Keratinocyte (primary cell): ENCODE measurements around the gene BANK1.

Experiments
- EZH2 ChIP-seq: IDR thresholded peaks from one replicate; pipeline ENCODE4 v1.6.1; 2012; ENCODE audit warnings: inconsistent platforms, mild to moderate bottlenecking, low read length, moderate library complexity
- TF ChIP-seq, protein P1 (sequence below), 3 experiments: IDR thresholded peaks in 1 of 3; conservative IDR thresholded peaks in 1 of 3; optimal IDR thresholded peaks in 1 of 3; 2 replicates in 2 of 3; 3 replicates in 1 of 3; pipeline versions ENCODE3 to v1.5.1; 2011; ENCODE audit warnings: low read length in 3 of 3, mild to moderate bottlenecking in 3 of 3, moderate library complexity in 2 of 3, control low read depth in 1 of 3, inconsistent platforms in 1 of 3; ENCODE audit not compliant: insufficient read depth in 2 of 3; ENCODE audit errors: extremely low read depth in 1 of 3

DNA sequence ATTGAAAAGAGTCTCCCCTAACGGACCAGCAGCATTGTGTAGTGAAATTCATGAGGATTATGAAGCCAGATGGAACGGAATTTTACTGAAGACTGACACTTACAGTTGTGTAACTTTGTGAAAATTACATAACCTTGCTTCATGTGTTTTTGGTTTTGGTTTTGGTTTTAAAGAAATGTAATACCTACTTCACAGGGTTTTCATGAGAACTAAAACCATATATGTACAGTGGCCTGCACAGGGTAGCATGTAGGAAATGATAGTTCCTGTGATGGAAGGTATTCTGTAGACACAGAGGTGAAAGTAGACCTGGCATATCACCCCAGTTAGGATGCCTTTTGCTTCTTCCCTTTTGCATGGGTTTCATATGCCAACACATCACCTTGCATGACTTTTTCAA lies 247.0 kb downstream of the BANK1 start:
- no peak for TF ChIP-seq EZH2
- TF ChIP-seq, protein P1, sequence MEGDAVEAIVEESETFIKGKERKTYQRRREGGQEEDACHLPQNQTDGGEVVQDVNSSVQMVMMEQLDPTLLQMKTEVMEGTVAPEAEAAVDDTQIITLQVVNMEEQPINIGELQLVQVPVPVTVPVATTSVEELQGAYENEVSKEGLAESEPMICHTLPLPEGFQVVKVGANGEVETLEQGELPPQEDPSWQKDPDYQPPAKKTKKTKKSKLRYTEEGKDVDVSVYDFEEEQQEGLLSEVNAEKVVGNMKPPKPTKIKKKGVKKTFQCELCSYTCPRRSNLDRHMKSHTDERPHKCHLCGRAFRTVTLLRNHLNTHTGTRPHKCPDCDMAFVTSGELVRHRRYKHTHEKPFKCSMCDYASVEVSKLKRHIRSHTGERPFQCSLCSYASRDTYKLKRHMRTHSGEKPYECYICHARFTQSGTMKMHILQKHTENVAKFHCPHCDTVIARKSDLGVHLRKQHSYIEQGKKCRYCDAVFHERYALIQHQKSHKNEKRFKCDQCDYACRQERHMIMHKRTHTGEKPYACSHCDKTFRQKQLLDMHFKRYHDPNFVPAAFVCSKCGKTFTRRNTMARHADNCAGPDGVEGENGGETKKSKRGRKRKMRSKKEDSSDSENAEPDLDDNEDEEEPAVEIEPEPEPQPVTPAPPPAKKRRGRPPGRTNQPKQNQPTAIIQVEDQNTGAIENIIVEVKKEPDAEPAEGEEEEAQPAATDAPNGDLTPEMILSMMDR (optimal IDR thresholded peaks at IDR 0.05 in 1 of 3, IDR thresholded peaks at IDR 0.05 in 1 of 3, conservative IDR thresholded peaks at IDR 0.05 in 1 of 3; ENCODE audit: extremely low read depth in 1 of 3, insufficient read depth in 2 of 3, low read length in 3 of 3) = no peak
